AG04450 (cell line): ENCODE measurements around the gene ANKS1B. TPM values are rescaled to one million over a fixed set of nuclear protein-coding genes. Genes with fewer than 3 reads are reported as not detected.

Source experiments
- CTCF ChIA-PET: fragments of 300-600, 350-600 bp; formaldehyde crosslinking; extraction: SDS; loops from one replicate; lab custom pipeline; 2022; ENCODE audit warnings: antibody characterized with exemption, inconsistent platforms; lab: Charles Lee
- POLR2A ChIA-PET: fragments of 350-600 bp; formaldehyde crosslinking; extraction: SDS; loops from one replicate; lab custom pipeline; 2021; ENCODE audit warnings: antibody characterized with exemption, inconsistent platforms; lab: Yijun Ruan, JAX
- DNase-seq: peaks from one replicate; pipeline ENCODE4 v3.0.0-alpha.2; 2011; ENCODE audit warnings: low read depth, low spot score
- H3K27ac ChIP-seq: one replicate; pipeline ENCODE4 v1.5.1; 2012; ENCODE audit warnings: low read depth, low read length, control low read depth
- H3K27me3 ChIP-seq: one replicate; pipeline ENCODE4 v1.6.0; 2012; ENCODE audit warnings: low read length; ENCODE audit not compliant: control insufficient read depth, insufficient read depth
- H3K4me3 ChIP-seq: 2 replicates; pipeline ENCODE4 v1.5.1; 2011; ENCODE audit warnings: mild to moderate bottlenecking, low read depth, low read length, control low read depth
- H3K9me3 ChIP-seq: 2 replicates; pipeline ENCODE4 v1.5.1; 2012; ENCODE audit warnings: low read length; ENCODE audit not compliant: control insufficient read depth, insufficient read depth
- CTCF ChIP-seq: IDR thresholded peaks from 2 replicates; pipeline ENCODE4 v1.5.1; 2011; ENCODE audit warnings: low read depth, low read length, control low read depth, inconsistent platforms
- polyA plus RNA-seq: library from polyadenylated mRNA; depleted of rRNA; stranded (reverse); fragments of >200 nt; gene quantifications from 2 replicates; pipeline ENCODE4 v1.2.3, GENCODE V29; 2011

ANKS1B gene
- polyA plus RNA-seq, 1 experiment, result 0.22 TPM

DNA sequence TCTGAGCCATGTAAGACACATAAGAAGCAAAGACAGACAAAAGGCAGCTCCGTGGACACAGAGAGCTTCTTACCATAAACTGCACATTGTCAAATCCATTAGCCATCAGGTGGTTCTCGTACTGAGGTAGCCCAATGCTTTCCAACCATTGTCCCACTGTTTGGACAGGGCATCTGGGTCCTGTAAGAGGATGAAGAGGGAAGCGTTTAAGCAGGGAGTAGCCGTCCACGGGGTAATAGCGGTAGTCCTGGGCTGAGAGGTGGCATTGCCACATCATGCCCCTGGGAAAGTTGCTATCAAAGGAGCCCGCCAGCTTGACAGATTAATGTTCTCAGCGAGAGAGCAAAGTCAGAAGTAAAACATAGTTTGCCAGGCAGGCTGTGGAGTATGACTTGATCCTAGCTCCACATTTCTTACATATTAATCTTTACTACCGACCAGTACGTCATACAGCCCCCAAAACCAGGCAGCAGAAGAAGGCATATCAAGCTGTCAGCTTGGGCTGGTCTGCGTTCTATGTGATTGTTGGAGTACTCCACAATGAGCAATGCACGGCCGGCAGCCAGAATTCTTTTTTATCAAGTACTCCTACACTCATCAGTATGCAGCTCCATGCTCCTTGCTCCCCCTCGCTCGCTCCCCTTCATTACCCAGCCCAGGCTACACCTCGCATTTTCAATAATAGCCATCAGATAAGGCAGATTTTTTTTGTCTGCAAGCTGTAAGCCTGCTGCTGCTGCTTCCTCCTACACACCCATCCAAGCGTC lies 830.3 kb downstream of the ANKS1B start:
- POLR2A ChIA-PET, result no interaction called here

DNA sequence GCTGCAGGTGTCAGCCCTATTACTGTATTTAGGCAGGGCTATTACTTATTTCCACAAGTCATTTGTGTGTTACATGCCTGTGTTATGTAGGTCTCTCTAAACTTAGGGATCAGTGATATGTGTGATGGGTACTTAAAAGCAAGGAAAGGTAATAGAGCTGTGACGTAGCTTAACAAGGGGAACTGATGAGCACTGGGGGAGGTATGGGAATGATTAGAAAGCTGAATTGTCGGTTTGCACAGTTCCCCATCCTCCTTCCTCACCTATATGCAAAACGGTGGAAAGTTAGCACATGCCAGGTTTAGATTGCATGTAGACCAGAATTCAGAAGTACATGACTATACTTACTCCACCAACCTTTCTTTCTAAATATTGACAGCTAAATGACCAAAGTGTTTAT lies 831.4 kb downstream of the ANKS1B start:
- ChIA-PET CTCF (no interaction called here), POLR2A (no interaction called here)
- no peak overlapping the region for H3K27ac ChIP-seq
- DNase-seq, result no peak
- no peak for TF ChIP-seq CTCF
- no peaks in the 10 kb centered on the region for H3K27me3 ChIP-seq
- H3K4me3 ChIP-seq, result no peak overlapping the region
- H3K9me3 ChIP-seq, result no peaks in the 10 kb centered on the region

More for the DNA sequence above, 830.3 kb downstream of the ANKS1B start:
- H3K4me3 ChIP-seq, result no peak overlapping the region
- DNase-seq, result no peak
- H3K27ac ChIP-seq, result no peak overlapping the region
- CTCF ChIA-PET, result no interaction called here
- H3K9me3 ChIP-seq, result no peaks in the 10 kb centered on the region; the same call in 1 of the 2 replicates
- no peaks in the 10 kb centered on the region for H3K27me3 ChIP-seq
- no peak for TF ChIP-seq CTCF

DNA sequence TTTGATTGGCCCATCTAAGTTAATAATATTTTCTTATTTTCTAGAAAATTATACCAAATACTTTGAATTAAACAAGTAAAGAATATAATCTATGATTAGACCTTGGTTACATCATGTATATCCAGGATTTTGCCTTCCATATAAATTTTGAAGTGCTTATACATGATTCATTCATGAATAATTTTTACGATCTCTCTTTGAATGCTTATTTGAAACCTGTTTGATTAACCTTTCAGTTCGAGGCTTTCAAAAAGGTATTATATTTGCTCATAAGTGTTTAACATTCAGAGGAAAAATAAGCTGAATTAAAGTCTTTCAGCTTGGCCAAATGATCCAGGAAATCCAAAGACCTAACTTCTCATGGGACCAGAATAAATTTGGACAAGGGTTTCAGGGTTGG lies 832.4 kb downstream of the ANKS1B start:
- TF ChIP-seq CTCF, result no peak
- Histone ChIP-seq H3K27ac (no peak overlapping the region), H3K4me3 (no peak overlapping the region), H3K27me3 (no peaks in the 10 kb centered on the region), H3K9me3 (no peaks in the 10 kb centered on the region)
- POLR2A ChIA-PET, result no interaction called here
- DNase-seq, result no peak
- CTCF ChIA-PET, result no interaction called here

- DNase-seq, result no peak
- Histone ChIP-seq H3K4me3 (no peak overlapping the region), H3K9me3 (no peaks in the 10 kb centered on the region), H3K27me3 (no peaks in the 10 kb centered on the region), H3K27ac (no peak overlapping the region)
- ChIA-PET CTCF (no interaction called here), POLR2A (no interaction called here)
- no peak for TF ChIP-seq CTCF
Measured at GRCh38 chr12:99151744-99152143, 833.0 kb downstream of the ANKS1B start.

DNA sequence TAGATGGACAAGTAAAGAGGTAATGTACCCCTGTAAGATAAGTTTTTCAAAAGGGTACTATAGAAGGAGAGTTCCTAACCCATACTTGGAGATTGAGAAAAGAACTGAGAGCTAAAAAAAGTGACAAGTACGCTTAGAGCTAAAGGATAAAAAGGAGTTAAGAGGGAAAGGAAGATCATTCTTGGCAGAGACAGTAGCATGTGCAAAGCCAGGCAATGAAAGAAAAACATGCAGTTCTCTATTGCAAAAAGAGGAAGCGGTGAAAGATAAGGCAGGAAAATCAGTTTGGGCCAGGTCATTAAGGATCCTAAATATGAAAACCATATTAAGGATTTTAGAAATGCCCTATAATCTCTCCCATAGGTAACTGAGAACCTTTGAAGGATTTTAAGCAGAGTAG lies 837.6 kb downstream of the ANKS1B start:
- H3K9me3 ChIP-seq, result no peaks in the 10 kb centered on the region
- H3K27ac ChIP-seq, result no peak overlapping the region
- TF ChIP-seq CTCF, result no peak
- no peak overlapping the region for H3K4me3 ChIP-seq
- no peak for DNase-seq
- POLR2A ChIA-PET, result no interaction called here
- no peaks in the 10 kb centered on the region for H3K27me3 ChIP-seq
- CTCF ChIA-PET, result no interaction called here
